Dorsolateral prefrontal cortex (tissue), 118 donors: ENCODE results near the gene ZNF282. TPM values are rescaled to one million over a fixed set of nuclear protein-coding genes. Genes with fewer than 3 reads are reported as not detected.

Experiments
- total RNA-seq, 120 experiments: library from RNA; stranded (reverse); gene quantifications; one replicate each; pipeline versions ENCODE4 v1.2.3 to v1.2.4, GENCODE V29; 2022

ZNF282 gene
- total RNA-seq, 120 experiments from 2014 or later = 14.8 to 29.7 (median 20.7) TPM

Other genes starting within 250 kb of the ZNF282 start
- gene PDIA4, start 167.0 kb upstream of the ZNF282 start, total RNA-seq = 10 to 100 TPM; 17.6 to 81.7 (median 29.7) TPM
- gene ZNF786, start 104.8 kb upstream of the ZNF282 start, total RNA-seq = 10 to 100 TPM in 115 of 120 experiments, 1 to 10 TPM in 5; 7.0 to 22.7 (median 15.0) TPM
- 10 to 100 TPM in 3 of 120 experiments, 1 to 10 TPM in 117; 3.9 to 11.4 (median 6.6) TPM for gene ZNF425, start 69.2 kb upstream of the ZNF282 start, total RNA-seq
- gene ZNF398, start 48.1 kb upstream of the ZNF282 start, total RNA-seq = 10 to 100 TPM; 16.7 to 30.3 (median 24.1) TPM
- 10 to 100 TPM in 83 of 120 experiments, 1 to 10 TPM in 37; 7.7 to 14.7 (median 10.7) TPM for gene ZNF212, start 44.1 kb downstream of the ZNF282 start, total RNA-seq
- gene ZNF783, start 66.7 kb downstream of the ZNF282 start, total RNA-seq = 10 to 100 TPM; 15.2 to 39.8 (median 23.8) TPM